Breast epithelium (tissue), 4 donors: ENCODE measurements around the gene UNC45A. TPM values are rescaled to one million over a fixed set of nuclear protein-coding genes. Genes with fewer than 3 reads are reported as not detected.

Experiments used
- DNase-seq, 2 donors: peaks; one replicate each; pipeline ENCODE4 v3.0.0-alpha.2; 2019; ENCODE audit warnings: low spot score in 2 of 2
- H3K27ac ChIP-seq, 2 donors: fragments of 200-600 bp; sonication (generic) in 1 of 2; one replicate each; pipeline ENCODE4 v1.5.1; 2016 to 2019; ENCODE audit warnings: mild to moderate bottlenecking in 1 of 2
- H3K27me3 ChIP-seq, 2 donors: fragments of 200-600 bp; sonication (generic) in 1 of 2; one replicate each; pipeline versions ENCODE4 v1.5.1 to v1.6.0; 2017 to 2019; ENCODE audit warnings: control low read depth in 1 of 2, mild to moderate bottlenecking in 1 of 2
- H3K36me3 ChIP-seq: fragments of 200-600 bp; one replicate; pipeline ENCODE4 v1.5.1; 2019
- H3K4me1 ChIP-seq, 2 donors: fragments of 200-600 bp; sonication (generic); one replicate each; pipeline ENCODE4 v1.5.1; 2016 to 2019; ENCODE audit warnings: control low read depth in 1 of 2
- H3K4me3 ChIP-seq, 3 donors: fragments of 200-600 bp; sonication (generic); 1 replicate in 2 of 3; 2 replicates in 1 of 3; pipeline ENCODE4 v1.5.1; 2016 to 2019; ENCODE audit warnings: mild to moderate bottlenecking in 3 of 3, moderate library complexity in 2 of 3
- H3K9me3 ChIP-seq, 2 donors: fragments of 200-600 bp; sonication (generic) in 1 of 2; one replicate each; pipeline ENCODE4 v1.5.1; 2016 to 2019; ENCODE audit warnings: control low read depth in 1 of 2
- POLR2A ChIP-seq: fragments of 450-650 bp; IDR thresholded peaks from one replicate; pipeline ENCODE4 v1.6.1; 2016; ENCODE audit warnings: antibody characterized with exemption, mild to moderate bottlenecking, moderate library complexity
- POLR2AphosphoS5 ChIP-seq, 3 donors: sonication (generic); formaldehyde crosslinking; IDR thresholded peaks; one replicate each; pipeline ENCODE4 v1.6.1; 2017; ENCODE audit warnings: antibody characterized with exemption in 3 of 3
- intact Hi-C: fragments of 100-400 bp; cut with DNase I; formaldehyde crosslinking; loops from one replicate; pipeline ENCODE4 v1.15.1; 2023; ENCODE audit warnings: low total_unique reads
- total RNA-seq, 3 donors: library from RNA; depleted of rRNA; stranded (reverse); fragments of >200 nt; gene quantifications; one replicate each; pipeline ENCODE4 v1.1.0, GENCODE V29; 2016
- TF ChIP-seq, protein P1 (sequence below), 3 donors: fragments of 450-650 bp; IDR thresholded peaks; one replicate each; pipeline ENCODE4 v1.5.1; 2016 to 2017; ENCODE audit warnings: antibody characterized with exemption in 3 of 3, mild to moderate bottlenecking in 3 of 3, moderate library complexity in 3 of 3

UNC45A gene
- total RNA-seq, 3 donors from 2014 or later = 52.4 to 65.0 (median 59.8) TPM

DNA sequence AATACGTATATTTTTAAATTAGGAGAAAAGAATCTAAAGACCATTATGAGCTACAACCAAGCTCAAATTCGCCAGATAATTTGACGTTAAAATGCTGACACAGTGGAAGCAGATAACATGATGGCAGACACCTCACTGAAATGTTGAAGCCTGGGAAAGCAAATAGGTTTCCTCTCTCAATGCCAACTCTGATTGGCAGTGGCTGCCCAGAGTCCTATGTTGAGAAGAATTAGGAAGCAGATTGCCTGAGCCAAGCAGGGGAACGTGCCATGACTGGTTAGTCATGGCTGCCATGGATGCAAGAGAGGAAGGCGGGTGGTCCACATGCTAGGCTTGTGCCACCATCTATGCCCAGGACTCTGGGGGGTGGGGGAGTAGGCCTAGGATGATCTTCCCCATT is 3.2 kb downstream of the UNC45A start:
- H3K27me3 ChIP-seq = no peaks in the 10 kb centered on the region
- TF ChIP-seq POLR2AphosphoS5 (IDR thresholded peaks at IDR 0.05) (no peak), POLR2A (no peak)
- TF ChIP-seq, protein P1, sequence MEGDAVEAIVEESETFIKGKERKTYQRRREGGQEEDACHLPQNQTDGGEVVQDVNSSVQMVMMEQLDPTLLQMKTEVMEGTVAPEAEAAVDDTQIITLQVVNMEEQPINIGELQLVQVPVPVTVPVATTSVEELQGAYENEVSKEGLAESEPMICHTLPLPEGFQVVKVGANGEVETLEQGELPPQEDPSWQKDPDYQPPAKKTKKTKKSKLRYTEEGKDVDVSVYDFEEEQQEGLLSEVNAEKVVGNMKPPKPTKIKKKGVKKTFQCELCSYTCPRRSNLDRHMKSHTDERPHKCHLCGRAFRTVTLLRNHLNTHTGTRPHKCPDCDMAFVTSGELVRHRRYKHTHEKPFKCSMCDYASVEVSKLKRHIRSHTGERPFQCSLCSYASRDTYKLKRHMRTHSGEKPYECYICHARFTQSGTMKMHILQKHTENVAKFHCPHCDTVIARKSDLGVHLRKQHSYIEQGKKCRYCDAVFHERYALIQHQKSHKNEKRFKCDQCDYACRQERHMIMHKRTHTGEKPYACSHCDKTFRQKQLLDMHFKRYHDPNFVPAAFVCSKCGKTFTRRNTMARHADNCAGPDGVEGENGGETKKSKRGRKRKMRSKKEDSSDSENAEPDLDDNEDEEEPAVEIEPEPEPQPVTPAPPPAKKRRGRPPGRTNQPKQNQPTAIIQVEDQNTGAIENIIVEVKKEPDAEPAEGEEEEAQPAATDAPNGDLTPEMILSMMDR (IDR thresholded peaks at IDR 0.05) = no peak
- no peaks in the 10 kb centered on the region for H3K9me3 ChIP-seq
- DNase-seq = no peak
- intact Hi-C loops = no loop called here
- peaks cover 0 to 4% of the 10 kb centered on the region in 2 donors for H3K4me1 ChIP-seq
- H3K36me3 ChIP-seq = peaks cover 17% of the 10 kb centered on the region
- no peak overlapping the region for H3K4me3 ChIP-seq
- no peak overlapping the region for H3K27ac ChIP-seq

DNA sequence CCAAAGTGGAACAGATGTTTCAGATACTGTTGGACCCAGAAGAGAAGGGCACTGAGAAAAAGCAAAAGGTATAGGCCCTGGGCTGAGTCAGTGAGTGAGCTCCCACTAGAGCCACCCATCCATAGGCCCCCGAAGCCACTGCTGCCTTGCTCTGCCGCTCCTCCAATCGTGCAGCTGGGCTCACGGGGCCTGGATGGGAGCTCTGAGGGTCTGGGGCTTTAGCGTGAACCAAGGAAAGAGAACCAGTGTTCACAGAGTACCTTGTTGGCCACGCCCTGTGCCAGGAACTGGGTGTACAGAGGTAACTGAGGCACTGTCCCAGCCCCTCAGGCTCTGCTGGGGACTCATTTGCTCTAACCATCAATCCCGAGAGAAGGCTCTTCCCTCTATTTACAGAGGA is 4.7 kb downstream of the UNC45A start:
- peaks cover 0 to 4% of the 10 kb centered on the region in 2 donors for H3K4me1 ChIP-seq
- H3K27ac ChIP-seq = no peak overlapping the region
- H3K27me3 ChIP-seq = no peaks in the 10 kb centered on the region
- TF ChIP-seq, protein P1 (IDR thresholded peaks at IDR 0.05) = no peak
- TF ChIP-seq POLR2A (no peak), POLR2AphosphoS5 (IDR thresholded peaks at IDR 0.05) (no peak)
- no peak for DNase-seq
- intact Hi-C loops = no loop called here
- no peak overlapping the region for H3K4me3 ChIP-seq
- peaks cover 17% of the 10 kb centered on the region for H3K36me3 ChIP-seq
- H3K9me3 ChIP-seq = no peaks in the 10 kb centered on the region

DNA sequence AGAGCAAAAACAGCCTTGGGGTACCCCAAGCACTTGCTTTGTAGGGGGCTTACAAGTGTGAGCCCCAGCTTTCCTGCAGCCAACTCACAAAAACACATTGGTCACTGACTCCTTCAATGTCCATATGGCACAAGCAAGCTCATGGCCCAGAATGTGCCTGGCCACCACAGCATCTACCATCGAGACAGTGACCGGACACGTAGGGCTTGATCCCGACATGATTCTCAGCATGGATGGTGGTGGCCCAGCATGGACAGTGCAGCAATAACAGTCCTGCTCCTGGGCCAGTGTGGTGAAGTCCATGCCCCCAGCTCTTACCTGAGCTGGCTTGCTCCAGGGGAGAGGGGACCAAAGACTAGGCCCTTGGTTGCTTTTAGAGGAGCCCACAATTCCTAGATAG is 6.0 kb downstream of the UNC45A start:
- Histone ChIP-seq H3K4me3 (no peak overlapping the region), H3K9me3 (no peaks in the 10 kb centered on the region), H3K4me1 (peaks cover 0 to 3% of the 10 kb centered on the region in 2 donors), H3K27me3 (no peaks in the 10 kb centered on the region), H3K27ac (no peak overlapping the region), H3K36me3 (peaks cover 17% of the 10 kb centered on the region)
- no peak for DNase-seq
- intact Hi-C loops = no loop called here
- no peak for TF ChIP-seq POLR2AphosphoS5 (IDR thresholded peaks at IDR 0.05)
- TF ChIP-seq, protein P1 (IDR thresholded peaks at IDR 0.05) = no peak
- no peak for TF ChIP-seq POLR2A

DNA sequence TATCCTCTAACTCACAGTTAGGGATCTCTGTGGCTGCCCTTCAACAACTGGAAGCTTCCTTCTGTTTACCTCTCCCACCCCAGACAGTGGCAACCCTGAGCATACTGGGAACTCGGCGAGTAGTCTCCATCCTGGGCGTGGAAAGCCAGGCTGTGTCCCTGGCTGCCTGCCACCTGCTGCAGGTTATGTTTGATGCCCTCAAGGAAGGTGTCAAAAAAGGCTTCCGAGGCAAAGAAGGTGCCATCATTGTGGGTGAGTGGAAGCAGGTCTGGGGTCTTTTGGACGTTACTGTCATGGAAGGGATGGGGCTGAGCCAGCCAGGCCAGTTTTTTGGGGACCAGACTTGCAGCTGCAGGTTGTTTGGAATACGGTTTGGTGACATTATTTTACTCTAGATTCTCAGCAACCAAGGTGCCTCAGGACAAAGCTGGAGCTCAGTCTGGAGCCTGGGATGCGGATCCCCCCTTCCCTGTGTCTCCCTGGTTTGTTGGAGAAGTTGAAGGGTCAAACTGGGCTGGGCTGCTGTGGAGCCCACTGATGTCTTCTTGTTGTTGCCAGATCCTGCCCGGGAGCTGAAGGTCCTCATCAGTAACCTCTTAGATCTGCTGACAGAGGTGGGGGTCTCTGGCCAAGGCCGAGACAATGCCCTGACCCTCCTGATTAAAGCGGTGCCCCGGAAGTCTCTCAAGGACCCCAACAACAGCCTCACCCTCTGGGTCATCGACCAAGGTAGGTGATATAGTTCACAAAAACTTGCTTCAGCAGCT is 7.5 kb downstream of the UNC45A start:
- Histone ChIP-seq H3K36me3 (peaks cover 22% of the 10 kb centered on the region), H3K9me3 (no peaks in the 10 kb centered on the region), H3K27me3 (no peaks in the 10 kb centered on the region), H3K4me1 (no peaks in the 10 kb centered on the region), H3K4me3 (no peak overlapping the region), H3K27ac (no peak overlapping the region)
- no peak for DNase-seq
- intact Hi-C loops = no loop called here
- TF ChIP-seq POLR2AphosphoS5 (IDR thresholded peaks at IDR 0.05) (no peak), POLR2A (no peak)
- TF ChIP-seq, protein P1 (IDR thresholded peaks at IDR 0.05) = no peak

DNA sequence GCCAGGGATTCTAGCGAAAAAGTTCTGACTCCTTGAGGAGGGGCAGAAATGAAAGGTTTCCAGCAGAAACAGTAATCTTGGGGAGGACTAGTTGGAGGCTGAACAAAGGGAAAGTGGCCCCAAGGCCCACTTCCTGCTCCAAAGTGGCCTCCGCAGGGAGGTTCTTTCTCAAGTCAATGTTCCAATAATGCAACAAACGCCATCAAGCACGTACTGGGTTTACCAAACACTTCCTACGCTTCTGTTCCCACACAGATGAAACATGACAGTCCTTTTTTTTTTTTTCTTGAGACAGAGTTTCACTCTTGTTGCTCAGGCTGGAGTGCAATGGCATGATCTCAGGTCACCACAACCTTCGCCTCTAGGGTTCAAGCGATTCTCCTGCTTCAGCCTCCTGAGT is 10.0 kb downstream of the UNC45A start:
- intact Hi-C loops = no loop called here
- H3K36me3 ChIP-seq = peaks cover 19% of the 10 kb centered on the region
- no peak overlapping the region for H3K4me3 ChIP-seq
- no peaks in the 10 kb centered on the region for H3K27me3 ChIP-seq
- H3K9me3 ChIP-seq = no peaks in the 10 kb centered on the region
- no peak for DNase-seq
- H3K27ac ChIP-seq = no peak overlapping the region
- H3K4me1 ChIP-seq = no peaks in the 10 kb centered on the region
- TF ChIP-seq POLR2AphosphoS5 (IDR thresholded peaks at IDR 0.05) = no peak
- TF ChIP-seq POLR2A = no peak
- TF ChIP-seq, protein P1 (IDR thresholded peaks at IDR 0.05) = no peak
